ENCODE results near the gene WNT7B.

The WNT7B gene

DNA sequence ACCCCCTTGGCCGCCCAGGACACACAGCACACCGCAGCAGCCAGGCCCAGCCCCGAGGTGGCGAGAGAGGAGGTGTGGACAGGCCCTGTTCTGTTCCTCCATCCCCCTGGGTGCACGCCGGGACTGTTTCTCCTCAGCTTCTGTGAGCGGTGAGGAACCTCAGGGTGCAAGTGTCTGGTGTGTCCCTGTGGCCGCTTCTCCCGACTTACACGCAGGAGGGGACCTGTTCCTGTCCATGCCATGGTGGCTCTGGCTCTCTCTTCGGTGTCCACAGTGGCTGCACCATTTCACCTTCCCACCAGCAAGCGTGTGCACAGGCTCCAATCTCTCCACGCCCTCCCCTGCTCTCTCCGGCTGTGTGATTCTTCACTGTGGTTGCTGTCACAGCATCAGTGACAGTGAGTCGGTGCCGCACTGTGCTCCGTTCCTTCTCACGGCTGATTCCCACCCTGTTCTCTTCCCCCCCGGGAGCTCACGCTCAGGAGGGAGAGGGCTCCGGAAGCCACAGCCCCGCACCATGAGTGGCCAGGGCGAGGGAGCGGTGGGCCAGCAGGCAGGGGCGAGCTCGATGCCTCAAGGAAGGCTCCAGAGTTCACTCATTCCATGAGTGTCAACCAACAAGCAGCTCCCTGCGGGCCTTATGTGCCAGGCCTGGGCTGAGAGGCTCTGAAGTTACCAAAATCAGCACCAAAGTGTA, 18.6 kb upstream of the WNT7B start:
- no peak for DNase-seq (ENCODE audit: low spot score)

DNA sequence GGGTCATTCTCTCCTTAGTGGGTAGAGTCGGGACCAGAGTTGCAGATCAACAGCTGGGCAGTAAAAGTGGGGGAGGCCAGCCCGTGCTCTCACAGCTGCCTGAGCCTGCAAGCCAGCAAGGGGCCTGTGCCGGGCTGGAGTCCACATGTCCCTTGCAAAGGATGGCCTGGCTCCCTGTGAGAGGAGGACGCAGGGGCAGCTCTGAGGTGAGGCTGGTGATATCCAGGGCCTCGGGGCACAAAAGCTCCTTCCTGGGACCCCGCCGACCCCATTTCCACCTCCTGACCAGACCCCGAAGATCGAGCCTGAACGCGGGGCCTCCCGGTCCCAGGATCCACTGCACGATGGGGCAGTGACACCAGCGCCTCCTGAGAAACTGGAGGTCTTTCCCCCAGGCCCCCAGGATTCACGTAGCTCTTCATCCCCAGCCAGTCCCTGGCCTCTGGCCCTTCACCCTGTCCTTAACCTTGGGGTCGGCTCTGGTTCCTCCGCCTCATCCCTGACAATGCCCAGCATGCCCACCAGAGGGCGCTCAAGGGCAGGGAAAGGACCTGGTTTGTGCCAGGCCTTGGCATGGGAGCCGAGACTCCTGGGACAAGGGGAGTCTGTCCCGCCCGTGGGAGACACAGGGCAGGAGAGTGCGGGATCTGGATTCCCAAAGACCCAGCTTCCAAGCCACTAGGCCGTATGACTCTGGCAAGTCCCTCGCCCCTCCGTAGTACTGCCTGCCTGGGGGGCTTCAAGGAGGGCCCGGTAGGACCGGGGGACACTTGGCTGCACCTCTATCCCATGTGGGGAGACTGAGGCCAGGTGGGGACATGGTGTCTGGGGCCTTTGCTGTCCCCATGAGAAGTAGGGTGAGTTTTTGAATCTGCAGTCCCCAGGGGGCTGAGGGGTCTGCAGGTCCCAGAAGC, 17.8 kb upstream of the WNT7B start:
- peak; percentile 78 for DNase-seq (ENCODE audit: low spot score)

DNA sequence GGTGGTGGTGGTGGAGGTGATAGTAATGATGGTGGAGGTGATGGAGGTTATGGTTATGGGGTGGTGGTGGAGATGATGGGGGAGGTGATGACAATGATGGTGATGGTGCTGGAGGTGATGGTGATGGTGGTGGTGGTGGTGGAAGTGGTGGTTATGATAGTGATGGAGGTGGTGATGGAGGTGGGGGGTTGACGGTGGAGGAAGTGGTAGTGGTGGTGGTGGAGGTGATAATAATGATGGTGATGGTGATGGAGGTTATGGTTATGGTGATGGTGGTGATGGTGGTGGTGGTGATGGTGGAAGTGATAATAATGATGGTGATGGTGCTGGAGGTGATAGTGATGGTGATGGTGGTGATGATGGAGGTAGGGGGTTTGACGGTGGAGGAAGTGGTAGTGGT, 16.9 kb upstream of the WNT7B start:
- DNase-seq (ENCODE audit: low spot score): no peak

DNA sequence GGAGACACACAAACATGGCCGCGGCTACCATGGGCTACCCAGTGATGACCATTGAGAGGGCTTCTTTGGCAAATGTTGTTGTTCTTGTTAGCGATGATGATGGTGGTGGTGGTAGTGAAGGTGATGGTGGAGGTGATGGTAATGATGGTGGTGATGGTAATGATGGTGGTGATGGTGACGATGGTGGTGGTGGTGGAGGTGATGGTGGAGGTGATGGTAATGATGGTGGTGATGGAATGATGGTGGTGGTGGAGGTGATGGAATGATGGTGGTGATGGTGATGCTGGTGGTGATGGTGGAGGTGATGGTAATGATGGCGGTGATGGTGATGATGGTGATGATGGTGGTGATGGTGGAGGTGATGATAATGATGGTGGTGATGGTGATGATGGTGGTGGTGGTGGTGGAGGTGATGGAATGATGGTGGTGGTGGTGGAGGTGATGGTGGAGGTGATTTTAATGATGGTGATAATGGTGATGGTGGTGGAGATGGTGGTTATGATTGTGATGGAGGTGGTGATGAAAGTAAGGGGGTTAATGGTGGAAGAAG, 16.3 kb upstream of the WNT7B start:
- no peak for DNase-seq (ENCODE audit: low spot score)

DNA sequence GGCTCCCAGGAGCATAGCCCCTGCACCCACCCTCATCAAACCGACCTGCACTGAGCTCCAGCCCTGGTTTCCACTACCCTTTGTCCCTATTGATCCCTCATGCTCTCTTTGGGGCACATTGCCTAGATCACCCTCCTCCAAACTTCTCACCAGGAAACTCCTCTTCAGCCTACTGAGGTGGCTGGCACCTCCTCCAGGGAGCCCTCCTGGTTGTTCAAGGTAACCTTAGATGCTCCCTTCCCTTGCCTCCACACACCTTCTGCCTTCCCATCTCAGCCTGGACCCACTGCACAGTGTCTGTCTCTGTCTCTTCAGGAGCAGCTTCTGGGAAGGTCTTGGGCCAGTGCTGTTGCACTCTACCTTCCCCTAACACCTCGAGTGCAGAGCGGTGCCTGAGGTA, 15.8 kb upstream of the WNT7B start:
- DNase-seq (ENCODE audit: low spot score): no peak

DNA sequence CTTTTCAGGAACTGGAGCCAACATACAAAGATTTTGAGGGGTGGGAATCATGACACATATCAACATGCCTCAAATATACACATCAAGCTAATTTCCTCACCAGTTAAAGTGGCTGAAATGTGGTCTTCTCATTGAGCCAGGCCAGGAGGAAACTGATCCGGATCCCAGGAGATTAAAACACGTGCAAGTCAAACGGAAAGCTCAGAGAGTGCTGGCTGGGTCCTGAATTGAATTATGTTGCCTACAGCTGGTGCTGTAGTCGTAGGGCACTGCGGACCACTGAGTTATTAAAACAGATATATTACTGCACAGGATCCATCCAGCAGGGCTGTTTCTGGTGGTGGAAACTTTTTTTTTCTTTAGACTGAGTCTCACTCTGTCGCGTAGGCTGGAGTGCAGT, 14.1 kb upstream of the WNT7B start:
- no peak for DNase-seq (ENCODE audit: low spot score)

DNA sequence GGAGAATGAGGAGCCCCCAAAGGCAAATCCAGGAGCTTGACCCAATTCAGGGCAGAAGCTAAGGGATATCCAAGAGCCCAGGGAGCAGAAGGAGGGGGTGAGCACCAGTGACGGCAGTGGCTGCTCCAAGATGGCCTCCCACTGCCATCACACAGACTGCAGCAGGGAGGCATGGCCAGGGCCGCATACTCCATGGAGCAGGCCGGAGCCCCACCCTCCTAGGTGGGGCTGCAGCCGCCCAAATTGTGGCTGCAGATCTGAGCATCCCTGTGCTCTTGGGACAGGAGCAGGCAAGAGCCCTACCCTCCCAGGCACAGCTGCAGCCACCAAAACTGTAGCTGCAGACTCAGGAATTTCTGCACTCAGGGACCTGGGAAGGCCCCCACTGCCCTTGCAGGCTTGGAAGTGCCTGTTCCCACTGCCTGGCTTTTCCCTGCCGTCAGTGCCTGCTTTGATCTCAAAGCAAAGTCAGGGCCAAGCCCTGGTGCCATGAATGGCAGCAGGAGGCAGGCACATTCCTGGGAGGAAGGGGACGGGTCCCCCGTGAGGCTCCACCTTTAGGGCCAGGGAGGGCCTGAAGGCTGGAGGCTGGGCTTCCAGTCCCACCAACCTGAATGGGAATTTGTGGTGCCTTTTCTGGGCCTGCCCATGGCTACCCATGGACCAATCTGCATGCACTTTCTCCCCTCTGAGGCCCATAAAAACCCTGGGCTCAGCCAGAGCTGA, 10.3 kb upstream of the WNT7B start:
- DNase-seq (ENCODE audit: low spot score): no peak

DNA sequence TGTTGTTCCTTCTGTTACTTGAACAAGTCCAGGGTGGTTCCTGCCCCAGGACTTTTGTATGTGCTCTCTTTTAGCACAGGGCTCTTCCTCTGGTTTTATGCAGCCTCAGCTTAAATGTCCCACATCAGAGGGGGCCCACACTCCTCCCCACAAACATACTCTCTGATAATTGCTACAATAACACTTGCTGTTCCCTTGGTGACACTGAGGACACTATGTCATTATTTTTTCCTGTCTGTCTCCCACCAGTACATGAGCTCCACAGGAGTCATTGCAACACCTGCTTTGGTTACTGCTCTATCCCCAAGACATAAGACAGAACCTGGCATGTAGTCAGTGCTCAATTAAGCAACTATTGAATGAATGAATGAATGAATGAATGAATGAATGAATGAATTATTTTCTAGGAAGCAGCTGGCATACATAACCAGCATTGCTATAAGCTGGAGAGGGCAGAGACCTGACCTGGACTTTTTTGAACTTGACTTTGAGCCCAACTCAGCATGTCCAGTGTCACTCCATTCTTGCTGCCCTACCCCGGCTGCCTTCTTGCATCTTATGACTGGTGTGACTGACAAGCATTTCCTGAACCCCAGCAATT, 7.5 kb upstream of the WNT7B start:
- DNase-seq (ENCODE audit: low spot score): no peak

DNA sequence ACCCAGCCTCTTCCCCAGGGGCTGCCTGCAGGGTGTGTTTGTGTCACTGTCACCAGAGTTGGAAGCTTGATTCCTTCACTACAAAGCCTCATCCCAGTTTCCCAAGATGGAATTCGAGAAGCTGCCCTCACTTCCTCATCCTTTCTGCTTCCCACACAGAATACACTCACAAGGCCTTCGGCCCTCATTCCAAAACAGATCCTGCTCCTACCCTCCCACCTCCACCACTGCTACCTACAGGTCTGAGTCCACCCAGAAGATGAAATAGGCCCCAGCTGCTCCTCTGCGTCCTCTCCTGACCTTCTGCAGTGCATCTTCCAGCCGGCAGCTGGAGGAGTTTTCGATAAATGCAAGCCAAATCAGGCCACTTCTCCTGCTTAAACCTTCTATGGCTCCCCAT, 6.8 kb upstream of the WNT7B start:
- no peak for DNase-seq (ENCODE audit: low spot score)

DNA sequence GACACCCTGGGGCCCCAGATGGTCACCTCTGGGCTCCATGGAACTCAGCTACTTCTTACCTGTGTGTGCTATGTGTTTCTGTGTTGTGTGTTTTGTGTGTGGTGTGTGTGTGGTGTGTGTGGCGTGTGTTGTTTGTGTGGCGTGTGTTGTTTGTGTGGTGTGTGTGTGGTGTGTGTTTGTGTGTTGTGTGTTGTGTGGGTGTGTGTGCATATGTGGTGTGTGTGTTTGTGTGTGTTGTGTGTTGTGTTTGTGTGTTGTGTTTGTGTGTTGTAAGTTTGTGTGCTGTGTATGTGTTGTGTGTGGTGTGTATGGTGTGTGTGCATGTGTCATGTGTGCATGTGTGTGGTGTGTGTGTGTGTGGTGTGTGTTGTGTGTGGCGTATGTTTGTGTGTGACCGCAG, 3.8 kb upstream of the WNT7B start:
- no peak for DNase-seq (ENCODE audit: low spot score)

DNA sequence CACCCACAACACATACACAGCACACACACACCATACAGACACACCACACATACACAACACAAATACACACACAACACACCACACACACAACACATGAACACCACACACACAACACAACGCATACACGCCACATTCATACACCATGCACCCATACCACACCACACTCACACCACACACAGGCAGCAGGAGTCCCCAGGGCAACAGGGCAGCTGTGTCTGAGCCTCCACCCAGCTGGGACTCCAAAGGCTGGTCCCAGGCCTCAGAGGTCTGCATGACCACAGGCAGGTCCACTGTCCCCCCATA, 3.3 kb upstream of the WNT7B start:
- no peak for DNase-seq (ENCODE audit: low spot score)

DNA sequence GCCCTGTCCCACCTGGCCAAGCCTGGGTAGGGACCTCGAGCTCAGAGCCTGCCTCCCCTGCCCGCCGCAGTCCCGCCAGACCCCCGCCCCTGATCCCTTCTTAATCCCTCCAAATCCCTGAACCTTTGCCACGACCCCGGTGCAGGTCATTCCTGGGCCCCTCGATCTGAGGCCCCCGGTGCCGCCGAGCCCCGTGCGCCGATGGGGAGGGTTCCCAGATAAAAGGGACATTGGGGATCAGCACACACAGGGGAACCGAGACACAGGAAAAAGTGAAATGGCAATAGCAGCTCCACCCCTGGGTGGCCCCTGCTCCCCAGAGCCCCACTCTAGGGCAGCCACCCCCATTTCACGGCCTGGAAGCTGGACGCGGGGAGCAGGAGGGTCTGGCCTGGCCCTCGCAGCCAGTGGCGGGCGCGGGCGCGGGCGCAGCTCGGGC, 1.3 kb upstream of the WNT7B start:
- no peak for DNase-seq (ENCODE audit: low spot score)

DNA sequence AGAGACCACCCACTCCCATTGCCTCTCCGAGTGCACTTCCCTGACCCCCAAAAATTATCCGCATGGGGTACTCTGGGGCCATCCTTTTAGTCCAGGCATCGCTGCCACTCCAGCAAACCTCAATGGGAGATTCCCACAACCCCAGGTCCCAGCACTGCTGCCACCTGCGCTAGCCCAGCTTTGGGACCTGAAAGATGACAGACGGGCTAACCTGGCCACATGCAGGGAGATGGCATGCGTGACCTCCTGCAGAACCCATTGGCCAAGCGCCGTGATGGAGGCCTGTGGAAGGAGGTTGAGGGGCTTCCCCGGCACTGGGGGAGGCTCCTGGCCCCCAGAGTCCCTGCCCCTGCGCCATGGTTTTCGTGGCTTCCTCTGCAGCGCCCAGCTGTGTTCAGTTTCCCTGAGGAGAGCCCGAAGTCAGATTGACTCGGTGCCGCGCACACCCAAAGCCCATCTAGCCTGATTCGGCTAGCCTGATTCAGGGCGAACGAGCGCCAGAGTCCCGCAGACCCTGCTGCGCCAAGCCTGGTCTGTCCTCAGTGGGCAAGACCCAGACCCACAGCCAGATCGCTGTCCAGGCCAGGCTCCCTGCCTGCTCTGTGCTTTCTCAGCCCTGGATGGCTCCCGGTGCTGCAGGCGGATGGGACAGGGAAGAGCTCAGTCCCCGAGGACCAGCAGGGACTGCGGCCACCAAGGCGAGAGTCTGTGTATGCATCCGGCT, 751 bp upstream of the WNT7B start:
- no peak for DNase-seq (ENCODE audit: low spot score)

DNA sequence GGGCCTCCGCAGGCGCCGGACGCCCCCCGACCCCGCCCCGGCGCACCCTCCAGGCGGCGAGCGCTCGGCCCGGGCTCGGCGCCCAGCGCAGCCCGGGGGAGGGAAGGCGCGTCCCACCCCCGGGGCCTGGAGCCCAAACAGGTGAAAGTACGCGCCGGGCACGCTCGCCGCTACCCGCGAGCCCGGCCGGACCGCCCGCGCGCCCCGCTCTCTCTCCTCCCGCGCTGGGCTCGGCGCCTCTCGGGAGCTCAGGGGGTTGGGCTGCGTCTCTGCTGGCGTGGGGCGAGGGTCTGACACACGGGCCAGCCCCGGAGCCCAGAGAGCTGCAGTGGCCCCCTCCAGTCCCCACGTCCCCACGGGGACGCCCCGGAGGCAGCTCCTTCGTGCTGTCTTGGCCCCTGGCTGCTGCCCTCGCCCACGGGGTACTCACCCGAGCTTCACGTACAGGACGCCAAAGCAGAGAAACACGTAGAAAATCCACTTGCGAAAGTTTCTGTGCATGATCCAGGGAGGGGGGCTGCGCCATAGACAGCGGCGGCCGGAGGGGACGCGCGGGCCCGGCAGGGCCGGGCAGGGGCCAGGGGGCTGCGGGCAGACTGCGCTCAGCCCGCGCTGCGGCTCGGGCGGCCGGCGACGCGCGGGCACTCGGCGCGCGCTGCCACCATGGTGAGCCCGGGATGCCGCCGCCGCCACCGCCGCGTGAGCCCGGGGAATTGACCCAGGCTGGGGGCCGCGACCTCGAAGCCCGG, 534 bp downstream of the WNT7B start:
- no peak for DNase-seq (ENCODE audit: low spot score)

DNA sequence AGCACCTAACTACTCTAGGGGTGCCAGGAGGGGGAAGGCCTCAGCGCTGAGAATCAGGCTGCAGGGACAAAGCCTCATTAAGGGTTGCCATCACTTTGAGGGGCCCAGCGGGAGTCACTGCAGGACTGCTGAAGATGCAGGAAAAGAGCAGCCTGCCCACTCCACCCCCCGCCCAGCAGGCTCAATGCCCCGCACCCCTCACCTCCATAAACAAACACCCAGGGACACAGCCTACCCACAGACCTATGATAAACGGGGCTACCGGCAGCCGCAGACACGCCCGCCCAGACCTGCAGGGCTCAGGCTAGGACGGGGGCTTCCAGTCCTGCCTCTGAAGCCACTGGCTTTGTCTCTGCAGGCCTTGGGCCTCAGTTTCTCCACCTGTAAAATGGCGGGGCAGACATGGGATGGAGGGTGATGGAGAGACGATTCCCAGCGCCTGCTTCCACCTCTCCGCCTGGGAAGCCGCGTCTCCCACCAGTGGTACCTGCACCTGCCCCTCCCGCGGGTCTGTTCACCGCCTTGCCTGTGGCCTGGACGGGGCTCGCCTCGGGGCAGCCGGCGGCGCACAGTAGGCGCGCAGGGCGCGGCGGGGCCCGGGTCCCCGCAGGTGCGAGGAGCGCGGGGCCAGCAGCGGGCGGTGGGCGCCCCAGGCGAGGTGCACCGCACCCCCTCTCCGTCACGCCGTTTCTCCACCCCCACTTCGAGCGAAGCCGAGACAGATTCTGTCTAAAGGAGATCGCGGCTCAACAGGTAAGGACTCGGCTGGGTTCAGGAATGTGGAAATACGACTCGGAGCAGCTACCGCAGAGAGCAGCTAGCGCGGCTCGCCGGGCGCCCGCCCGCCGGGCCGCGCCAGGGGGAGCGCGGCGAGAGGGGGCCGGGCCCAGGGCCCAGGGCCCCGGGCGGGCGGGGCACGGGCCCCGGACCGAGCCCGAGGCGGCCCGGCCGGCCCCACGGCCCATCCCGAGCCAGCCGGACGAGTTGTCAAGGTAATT, 1.5 kb downstream of the WNT7B start:
- no peak for DNase-seq (ENCODE audit: low spot score)

DNA sequence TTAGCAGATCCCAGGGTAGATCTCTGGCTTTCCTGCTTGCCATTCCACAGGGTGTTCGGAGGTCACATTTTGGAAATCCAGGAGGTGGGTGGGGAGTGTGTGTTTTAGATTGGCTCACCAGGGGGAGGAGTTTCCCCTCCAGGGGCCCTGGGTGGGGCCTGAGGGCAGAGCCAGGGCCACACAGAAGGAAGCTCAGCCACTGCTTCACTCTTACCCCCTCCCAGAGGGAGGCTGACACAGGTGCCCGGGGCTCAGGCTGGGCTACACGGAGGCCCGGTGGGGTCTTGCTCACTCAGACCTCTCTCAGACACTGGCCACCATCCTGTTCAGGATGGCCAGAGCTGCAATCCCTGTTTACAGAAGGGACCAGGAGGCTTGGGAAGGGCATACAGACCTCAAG, 2.5 kb downstream of the WNT7B start:
- DNase-seq (ENCODE audit: low spot score): no peak

DNA sequence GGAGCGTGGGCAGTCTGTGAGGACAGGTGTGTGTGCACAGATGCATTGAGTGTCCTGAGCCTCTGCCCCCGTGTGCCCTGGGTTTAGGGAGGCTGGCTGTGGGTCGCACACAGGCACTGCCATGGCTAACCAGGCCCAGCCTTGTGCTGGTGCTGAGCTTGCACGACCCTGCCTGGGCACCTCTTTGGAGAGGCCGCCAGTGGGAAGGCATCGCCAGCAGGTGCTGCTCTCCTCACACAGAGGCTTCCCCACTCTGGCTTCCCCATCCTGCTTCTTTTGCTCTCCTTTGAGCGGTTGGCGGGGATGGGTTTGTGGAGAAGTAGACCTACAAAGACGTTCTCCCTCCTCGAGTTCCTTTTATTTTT, 4.1 kb downstream of the WNT7B start:
- no peak for DNase-seq (ENCODE audit: low spot score)

DNA sequence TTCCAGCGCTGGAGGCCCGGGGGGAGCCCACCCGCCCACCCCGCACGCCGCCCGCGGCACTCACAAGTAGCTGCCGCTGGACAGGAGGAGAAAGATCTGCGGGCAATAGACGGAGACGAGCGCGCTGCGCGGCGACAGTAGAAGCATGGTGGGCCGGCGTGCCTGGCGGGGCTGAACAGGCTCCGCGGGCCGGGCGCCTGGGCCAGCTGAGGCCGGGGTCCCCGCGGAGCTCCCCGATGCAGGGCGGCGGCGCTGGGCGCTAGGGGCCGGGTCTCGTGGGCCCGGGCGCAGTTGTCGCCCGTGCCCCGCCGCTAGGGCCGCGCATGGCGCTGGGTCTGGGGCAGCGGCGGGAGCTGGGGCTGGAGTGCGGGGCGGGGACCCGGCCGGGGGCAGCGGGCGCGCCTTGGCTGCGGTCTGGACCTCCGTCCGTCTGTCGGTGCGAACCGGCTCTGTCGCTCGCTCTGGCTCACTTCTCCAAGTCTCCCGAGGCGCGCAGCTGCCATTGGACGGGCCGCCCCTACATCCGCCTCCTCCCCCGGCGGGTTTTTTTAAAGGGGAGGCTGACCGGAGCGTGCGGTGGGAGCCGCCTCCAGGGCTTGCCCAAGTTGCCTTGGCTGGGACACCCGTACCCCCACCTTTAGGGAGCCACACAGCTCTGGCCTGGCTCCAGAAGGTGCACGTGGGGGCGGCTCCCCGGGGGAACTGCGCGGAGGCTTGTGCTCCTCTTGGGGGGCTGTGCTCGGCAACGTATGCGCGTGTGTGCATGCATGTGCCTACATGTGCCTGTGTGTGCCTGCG, 4.7 kb downstream of the WNT7B start:
- no peak for DNase-seq (ENCODE audit: low spot score)
